Liver (tissue), 9 donors: Measurements from ENCODE around the gene POMT1. TPM values are rescaled to one million over a fixed set of nuclear protein-coding genes. Genes with fewer than 3 reads are reported as not detected.

Experiments
- DNase-seq: peaks from one replicate; pipeline ENCODE4 v3.0.0-alpha.2; 2017; ENCODE audit warnings: low spot score
- H3K27ac ChIP-seq, 2 donors: one replicate each; pipeline ENCODE4 v1.7.0; 2013; ENCODE audit warnings: inconsistent platforms in 2 of 2, low read length in 2 of 2, control low read depth in 1 of 2, low read depth in 1 of 2, mild to moderate bottlenecking in 1 of 2
- H3K27me3 ChIP-seq, 4 donors: one replicate each; pipeline versions ENCODE4 v1.6.1 to v1.7.0; 2013; ENCODE audit warnings: low read length in 3 of 4, inconsistent platforms in 1 of 4, mild to moderate bottlenecking in 1 of 4, moderate library complexity in 1 of 4; ENCODE audit not compliant: control insufficient read depth in 4 of 4, insufficient read depth in 4 of 4
- H3K36me3 ChIP-seq, 4 donors: one replicate each; pipeline versions ENCODE4 v1.6.1 to v1.7.0; 2013; ENCODE audit warnings: low read length in 3 of 4, mild to moderate bottlenecking in 3 of 4, low read depth in 1 of 4, moderate library complexity in 1 of 4; ENCODE audit not compliant: control insufficient read depth in 4 of 4, insufficient read depth in 3 of 4
- H3K4me1 ChIP-seq, 4 donors: one replicate each; pipeline versions ENCODE4 v1.6.1 to v1.7.0; 2013; ENCODE audit warnings: low read length in 3 of 4, mild to moderate bottlenecking in 3 of 4, moderate library complexity in 1 of 4; ENCODE audit not compliant: control insufficient read depth in 4 of 4, insufficient read depth in 4 of 4
- H3K4me3 ChIP-seq, 3 donors: one replicate each; pipeline versions ENCODE4 v1.6.1 to v1.7.0; 2013; ENCODE audit warnings: low read length in 3 of 3, control low read depth in 1 of 3, low read depth in 1 of 3, mild to moderate bottlenecking in 1 of 3
- H3K9ac ChIP-seq, 2 donors: one replicate each; pipeline ENCODE4 v1.7.0; 2013; ENCODE audit warnings: low read length in 2 of 2, mild to moderate bottlenecking in 2 of 2, moderate library complexity in 2 of 2, control low read depth in 1 of 2, low read depth in 1 of 2
- H3K9me3 ChIP-seq, 4 donors: one replicate each; pipeline versions ENCODE4 v1.6.1 to v1.7.0; 2013; ENCODE audit warnings: low read length in 3 of 4; ENCODE audit not compliant: control insufficient read depth in 4 of 4
- ATF3 ChIP-seq: IDR thresholded peaks from 2 replicates; pipeline ENCODE4 v1.6.1; 2016; ENCODE audit warnings: antibody characterized with exemption
- EGR1 ChIP-seq, 2 donors: IDR thresholded peaks; 2 replicates each; pipeline ENCODE4 v1.6.1; 2016 to 2018; ENCODE audit warnings: antibody characterized with exemption in 2 of 2, low read depth in 2 of 2
- FOXA1 ChIP-seq: IDR thresholded peaks from 2 replicates; pipeline ENCODE4 v1.6.1; 2016; ENCODE audit warnings: antibody characterized with exemption
- FOXA2 ChIP-seq: IDR thresholded peaks from 2 replicates; pipeline ENCODE4 v1.6.1; 2016; ENCODE audit warnings: antibody characterized with exemption
- GABPA ChIP-seq, 2 donors: IDR thresholded peaks in 1 of 2; conservative IDR thresholded peaks in 1 of 2; 2 replicates each; pipeline ENCODE4 v1.6.1; 2016; ENCODE audit warnings: antibody characterized with exemption in 2 of 2, mild to moderate bottlenecking in 1 of 2, moderate library complexity in 1 of 2
- HNF4A ChIP-seq, 2 donors: conservative IDR thresholded peaks; 2 replicates each; pipeline ENCODE4 v1.6.1; 2016; ENCODE audit warnings: antibody characterized with exemption in 2 of 2, mild to moderate bottlenecking in 2 of 2
- HNF4G ChIP-seq: IDR thresholded peaks from 2 replicates; pipeline ENCODE4 v1.6.1; 2016; ENCODE audit warnings: antibody characterized with exemption
- JUND ChIP-seq, 2 donors: IDR thresholded peaks; 2 replicates each; pipeline ENCODE4 v1.6.1; 2016; ENCODE audit warnings: antibody characterized with exemption in 2 of 2
- MAX ChIP-seq: IDR thresholded peaks from 2 replicates; pipeline ENCODE4 v1.6.1; 2016; ENCODE audit warnings: antibody characterized with exemption
- RAD21 ChIP-seq, 2 donors: IDR thresholded peaks; 2 replicates each; pipeline ENCODE4 v1.6.1; 2016; ENCODE audit warnings: antibody characterized with exemption in 2 of 2, mild to moderate bottlenecking in 2 of 2
- REST ChIP-seq: IDR thresholded peaks from 2 replicates; pipeline ENCODE4 v1.6.1; 2016; ENCODE audit warnings: antibody characterized with exemption, mild to moderate bottlenecking
- TAF1 ChIP-seq: conservative IDR thresholded peaks from 2 replicates; pipeline ENCODE4 v1.6.1; 2016; ENCODE audit warnings: antibody characterized with exemption, mild to moderate bottlenecking
- YY1 ChIP-seq: IDR thresholded peaks from 2 replicates; pipeline ENCODE4 v1.6.1; 2016; ENCODE audit warnings: antibody characterized with exemption, mild to moderate bottlenecking
- ZBTB33 ChIP-seq: IDR thresholded peaks from 2 replicates; pipeline ENCODE4 v1.6.1; 2016; ENCODE audit warnings: antibody characterized with exemption
- WGBS: extraction: QIAGEN DNeasy Blood & Tissue Kit; methylation state at CpG from one replicate; pipeline ENCODE4 v1.1.7; 2013; 5-methylcytosine and 5-hydroxymethylcytosine counted together
- polyA plus RNA-seq, 2 donors: library from polyadenylated mRNA; stranded (reverse) in 1 of 2; unstranded in 1 of 2; fragments of 200-250 nt in 1 of 2; fragments of >200 nt in 1 of 2; fragmentation: Nextera tagmentation in 1 of 2; extraction: Ambion mirVana in 1 of 2; gene quantifications; one replicate each; pipeline versions ENCODE4 v1.2.1 to v1.2.3, GENCODE V29; 2013 to 2015
- total RNA-seq, 2 donors: library from RNA; depleted of rRNA; stranded (reverse); fragments of >200 nt; gene quantifications; one replicate each; pipeline ENCODE4 v1.2.3, GENCODE V29; 2014
- donor health status: healthy.
- donor health status: healthy.
- donor health status: healthy.
- donor health status: healthy.
- donor health status: healthy.

The POMT1 gene
- total and polyA plus RNA-seq, 4 donors = 11.2 to 14.2 (median 11.6) TPM

GRCh38 chr9:131491001-131491710, 11.6 kb upstream of the POMT1 start:
- DNase-seq = no peak
- H3K4me1 ChIP-seq = no peaks in the 10 kb centered on the region
- no peaks in the 10 kb centered on the region for H3K27me3 ChIP-seq
- TF ChIP-seq RAD21 (IDR thresholded peaks at IDR 0.05) (no peak), ATF3 (no peak), ZBTB33 (no peak), YY1 (no peak), GABPA (IDR thresholded peaks at IDR 0.05 in 1 of 2, conservative IDR thresholded peaks at IDR 0.05 in 1 of 2) (no peak), FOXA2 (no peak), HNF4G (no peak), HNF4A (conservative IDR thresholded peaks at IDR 0.05) (no peak), TAF1 (no peak), JUND (IDR thresholded peaks at IDR 0.05) (no peak), REST (no peak), MAX (no peak)
- H3K27ac ChIP-seq = no peak overlapping the region
- H3K36me3 ChIP-seq = peaks cover 65 to 100% (median 74%) of the 10 kb centered on the region in 4 donors
- WGBS = 96% methylated on average over 20 of the region's 20 CpGs
- H3K9me3 ChIP-seq = no peaks in the 10 kb centered on the region
- H3K4me3 ChIP-seq = no peak overlapping the region
- H3K9ac ChIP-seq = no peak overlapping the region

GRCh38 chr9:131492070-131492469, 10.6 kb upstream of the POMT1 start:
- 94% methylated on average over 6 of the region's 6 CpGs for WGBS
- Histone ChIP-seq H3K27ac (no peak overlapping the region), H3K4me3 (no peak overlapping the region), H3K36me3 (peaks cover 57 to 100% (median 75%) of the 10 kb centered on the region in 4 donors), H3K27me3 (no peaks in the 10 kb centered on the region), H3K9ac (no peak overlapping the region), H3K9me3 (no peaks in the 10 kb centered on the region), H3K4me1 (peaks cover 0 to 2% (median 0%) of the 10 kb centered on the region in 4 donors)
- TF ChIP-seq ZBTB33 (no peak), JUND (IDR thresholded peaks at IDR 0.05) (no peak), YY1 (no peak), HNF4G (no peak), ATF3 (no peak), EGR1 (IDR thresholded peaks at IDR 0.05; ENCODE audit: low read depth in 2 of 2) (no peak), FOXA1 (no peak)
- no peak for DNase-seq
